Cardiac fibroblast (primary cell): ENCODE measurements around the gene INTS15.

Source experiments
- DNase-seq, 2 donors: peaks; one replicate each; pipeline versions ENCODE4 v3.0.0 to v3.0.0-alpha.2; 2010; ENCODE audit warnings: low read depth in 2 of 2
- H3K4me3 ChIP-seq, 2 donors: replicated peaks in 1 of 2; 1 replicate in 1 of 2; 2 replicates in 1 of 2; pipeline ENCODE4 v1.5.1; 2011; ENCODE audit warnings: low read depth in 2 of 2, low read length in 2 of 2, mild to moderate bottlenecking in 2 of 2, moderate library complexity in 1 of 2
- CTCF ChIP-seq: IDR thresholded peaks from one replicate; pipeline ENCODE4 v1.5.1; 2011; ENCODE audit warnings: low read depth, mild to moderate bottlenecking, low read length, inconsistent platforms

INTS15 gene

GRCh38 chr7:6619961-6620360 lies 30.1 kb downstream of the INTS15 start:
- no peak for DNase-seq
- H3K4me3 ChIP-seq: no peak overlapping the region
- no peak for TF ChIP-seq CTCF

GRCh38 chr7:6621195-6622133 lies 31.6 kb downstream of the INTS15 start:
- no peak for DNase-seq
- H3K4me3 ChIP-seq: no peak overlapping the region
- no peak for TF ChIP-seq CTCF

GRCh38 chr7:6622134-6622710 lies 32.4 kb downstream of the INTS15 start:
- no peak for DNase-seq
- TF ChIP-seq CTCF: no peak
- H3K4me3 ChIP-seq: no peak overlapping the region

GRCh38 chr7:6623589-6624245 lies 33.9 kb downstream of the INTS15 start:
- H3K4me3 ChIP-seq: no peak overlapping the region
- no peak for TF ChIP-seq CTCF
- no peak for DNase-seq

GRCh38 chr7:6624246-6624611 lies 34.4 kb downstream of the INTS15 start:
- no peak for TF ChIP-seq CTCF

GRCh38 chr7:6628045-6628444 lies 38.2 kb downstream of the INTS15 start:
- DNase-seq: no peak
- no peak overlapping the region for H3K4me3 ChIP-seq
- no peak for TF ChIP-seq CTCF

More at GRCh38 chr7:6624246-6624611, 34.4 kb downstream of the INTS15 start:
- no peak overlapping the region for H3K4me3 ChIP-seq
- DNase-seq: no peak
